ENCODE results near the gene SDF4.

SDF4 gene

GRCh38 chr1:1242461-1243265 is 10.9 kb upstream of the SDF4 start:
- Histone ChIP-seq H3K4me1 (ENCODE audit: control insufficient read depth in 1 of 2, insufficient read depth in 2 of 2, low read length in 2 of 2) (peaks cover 3 to 9% of the 10 kb centered on the region in 2 donors), H3K36me3 (ENCODE audit: control insufficient read depth in 1 of 2, insufficient read depth in 2 of 2, low read length in 2 of 2) (no peaks in the 10 kb centered on the region), H3K27ac (ENCODE audit: low read depth, low read length) (no peak overlapping the region), H3K9ac (ENCODE audit: low read depth in 1 of 2, low read length in 2 of 2) (no peak overlapping the region), H3K4me3 (ENCODE audit: low read depth in 1 of 2, low read length in 2 of 2) (no peak overlapping the region), H3K9me3 (ENCODE audit: control insufficient read depth in 1 of 2, low read length in 2 of 2) (no peaks in the 10 kb centered on the region), H3K27me3 (ENCODE audit: control insufficient read depth in 1 of 2, insufficient read depth in 2 of 2, low read length in 2 of 2) (peaks cover 25 to 33% of the 10 kb centered on the region in 2 donors)

GRCh38 chr1:1241588-1242219 is 9.9 kb upstream of the SDF4 start:
- Histone ChIP-seq H3K9me3 (ENCODE audit: control insufficient read depth in 1 of 2, low read length in 2 of 2) (no peaks in the 10 kb centered on the region), H3K4me1 (ENCODE audit: control insufficient read depth in 1 of 2, insufficient read depth in 2 of 2, low read length in 2 of 2) (peaks cover 7 to 19% of the 10 kb centered on the region in 2 donors), H3K27me3 (ENCODE audit: control insufficient read depth in 1 of 2, insufficient read depth in 2 of 2, low read length in 2 of 2) (peaks cover 27 to 36% of the 10 kb centered on the region in 2 donors), H3K4me3 (ENCODE audit: low read depth in 1 of 2, low read length in 2 of 2) (no peak overlapping the region), H3K9ac (ENCODE audit: low read depth in 1 of 2, low read length in 2 of 2) (no peak overlapping the region), H3K27ac (ENCODE audit: low read depth, low read length) (no peak overlapping the region), H3K36me3 (ENCODE audit: control insufficient read depth in 1 of 2, insufficient read depth in 2 of 2, low read length in 2 of 2) (no peaks in the 10 kb centered on the region)

GRCh38 chr1:1240822-1241587 is 9.2 kb upstream of the SDF4 start:
- H3K4me3 ChIP-seq (ENCODE audit: low read depth in 1 of 2, low read length in 2 of 2): no peak overlapping the region
- H3K4me1 ChIP-seq (ENCODE audit: control insufficient read depth in 1 of 2, insufficient read depth in 2 of 2, low read length in 2 of 2): peaks cover 7 to 19% of the 10 kb centered on the region in 2 donors
- peaks cover 27 to 37% of the 10 kb centered on the region in 2 donors for H3K27me3 ChIP-seq (ENCODE audit: control insufficient read depth in 1 of 2, insufficient read depth in 2 of 2, low read length in 2 of 2)
- no peak overlapping the region for H3K27ac ChIP-seq (ENCODE audit: low read depth, low read length)
- H3K9ac ChIP-seq (ENCODE audit: low read depth in 1 of 2, low read length in 2 of 2): no peak overlapping the region
- H3K9me3 ChIP-seq (ENCODE audit: control insufficient read depth in 1 of 2, low read length in 2 of 2): no peaks in the 10 kb centered on the region
- no peaks in the 10 kb centered on the region for H3K36me3 ChIP-seq (ENCODE audit: control insufficient read depth in 1 of 2, insufficient read depth in 2 of 2, low read length in 2 of 2)

- Histone ChIP-seq H3K27ac (ENCODE audit: low read depth, low read length) (no peak overlapping the region), H3K4me1 (ENCODE audit: control insufficient read depth in 1 of 2, insufficient read depth in 2 of 2, low read length in 2 of 2) (peaks cover 7 to 19% of the 10 kb centered on the region in 2 donors), H3K9ac (ENCODE audit: low read depth in 1 of 2, low read length in 2 of 2) (no peak overlapping the region), H3K9me3 (ENCODE audit: control insufficient read depth in 1 of 2, low read length in 2 of 2) (no peaks in the 10 kb centered on the region), H3K36me3 (ENCODE audit: control insufficient read depth in 1 of 2, insufficient read depth in 2 of 2, low read length in 2 of 2) (no peaks in the 10 kb centered on the region), H3K27me3 (ENCODE audit: control insufficient read depth in 1 of 2, insufficient read depth in 2 of 2, low read length in 2 of 2) (peaks cover 27 to 30% of the 10 kb centered on the region in 2 donors), H3K4me3 (ENCODE audit: low read depth in 1 of 2, low read length in 2 of 2) (no peak overlapping the region)
Measured at GRCh38 chr1:1240348-1240732, 8.5 kb upstream of the SDF4 start.

- no peak overlapping the region for H3K27ac ChIP-seq (ENCODE audit: low read depth, low read length)
- H3K9me3 ChIP-seq (ENCODE audit: control insufficient read depth in 1 of 2, low read length in 2 of 2): no peaks in the 10 kb centered on the region
- no peak overlapping the region for H3K4me3 ChIP-seq (ENCODE audit: low read depth in 1 of 2, low read length in 2 of 2)
- H3K9ac ChIP-seq (ENCODE audit: low read depth in 1 of 2, low read length in 2 of 2): no peak overlapping the region
- H3K36me3 ChIP-seq (ENCODE audit: control insufficient read depth in 1 of 2, insufficient read depth in 2 of 2, low read length in 2 of 2): peaks cover 0 to under 1% of the 10 kb centered on the region in 2 donors
- peaks cover 27 to 30% of the 10 kb centered on the region in 2 donors for H3K27me3 ChIP-seq (ENCODE audit: control insufficient read depth in 1 of 2, insufficient read depth in 2 of 2, low read length in 2 of 2)
- peaks cover 7 to 19% of the 10 kb centered on the region in 2 donors for H3K4me1 ChIP-seq (ENCODE audit: control insufficient read depth in 1 of 2, insufficient read depth in 2 of 2, low read length in 2 of 2)
Measured at GRCh38 chr1:1239614-1240347, 8.0 kb upstream of the SDF4 start.

- Histone ChIP-seq H3K4me3 (ENCODE audit: low read depth in 1 of 2, low read length in 2 of 2) (no peak overlapping the region), H3K27me3 (ENCODE audit: control insufficient read depth in 1 of 2, insufficient read depth in 2 of 2, low read length in 2 of 2) (peaks cover 27 to 30% of the 10 kb centered on the region in 2 donors), H3K36me3 (ENCODE audit: control insufficient read depth in 1 of 2, insufficient read depth in 2 of 2, low read length in 2 of 2) (peaks cover 0 to 4% of the 10 kb centered on the region in 2 donors), H3K9ac (ENCODE audit: low read depth in 1 of 2, low read length in 2 of 2) (no peak overlapping the region), H3K9me3 (ENCODE audit: control insufficient read depth in 1 of 2, low read length in 2 of 2) (no peaks in the 10 kb centered on the region), H3K4me1 (ENCODE audit: control insufficient read depth in 1 of 2, insufficient read depth in 2 of 2, low read length in 2 of 2) (peaks cover 7 to 19% of the 10 kb centered on the region in 2 donors), H3K27ac (ENCODE audit: low read depth, low read length) (no peak overlapping the region)
Measured at GRCh38 chr1:1239227-1239613, 7.4 kb upstream of the SDF4 start.

GRCh38 chr1:1238702-1239178 is 6.9 kb upstream of the SDF4 start:
- Histone ChIP-seq H3K9ac (ENCODE audit: low read depth in 1 of 2, low read length in 2 of 2) (no peak overlapping the region), H3K9me3 (ENCODE audit: control insufficient read depth in 1 of 2, low read length in 2 of 2) (no peaks in the 10 kb centered on the region), H3K4me1 (ENCODE audit: control insufficient read depth in 1 of 2, insufficient read depth in 2 of 2, low read length in 2 of 2) (peaks cover 7 to 19% of the 10 kb centered on the region in 2 donors), H3K4me3 (ENCODE audit: low read depth in 1 of 2, low read length in 2 of 2) (no peak overlapping the region), H3K27me3 (ENCODE audit: control insufficient read depth in 1 of 2, insufficient read depth in 2 of 2, low read length in 2 of 2) (peaks cover 27 to 30% of the 10 kb centered on the region in 2 donors), H3K27ac (ENCODE audit: low read depth, low read length) (no peak overlapping the region), H3K36me3 (ENCODE audit: control insufficient read depth in 1 of 2, insufficient read depth in 2 of 2, low read length in 2 of 2) (peaks cover 0 to 4% of the 10 kb centered on the region in 2 donors)

- Histone ChIP-seq H3K4me1 (ENCODE audit: control insufficient read depth in 1 of 2, insufficient read depth in 2 of 2, low read length in 2 of 2) (peaks cover 7 to 19% of the 10 kb centered on the region in 2 donors), H3K9ac (ENCODE audit: low read depth in 1 of 2, low read length in 2 of 2) (no peak overlapping the region), H3K9me3 (ENCODE audit: control insufficient read depth in 1 of 2, low read length in 2 of 2) (no peaks in the 10 kb centered on the region)
Measured at GRCh38 chr1:1237874-1238701, 6.3 kb upstream of the SDF4 start.

More at GRCh38 chr1:1237874-1238701, 6.3 kb upstream of the SDF4 start:
- no peak overlapping the region for H3K4me3 ChIP-seq (ENCODE audit: low read depth in 1 of 2, low read length in 2 of 2)
- no peak overlapping the region for H3K27ac ChIP-seq (ENCODE audit: low read depth, low read length)
- peaks cover 27 to 30% of the 10 kb centered on the region in 2 donors for H3K27me3 ChIP-seq (ENCODE audit: control insufficient read depth in 1 of 2, insufficient read depth in 2 of 2, low read length in 2 of 2)
- H3K36me3 ChIP-seq (ENCODE audit: control insufficient read depth in 1 of 2, insufficient read depth in 2 of 2, low read length in 2 of 2): peaks cover 0 to 4% of the 10 kb centered on the region in 2 donors

All from duodenal mucosa (tissue), 2 donors.